ENCODE data around the gene LTBP3.

DNA sequence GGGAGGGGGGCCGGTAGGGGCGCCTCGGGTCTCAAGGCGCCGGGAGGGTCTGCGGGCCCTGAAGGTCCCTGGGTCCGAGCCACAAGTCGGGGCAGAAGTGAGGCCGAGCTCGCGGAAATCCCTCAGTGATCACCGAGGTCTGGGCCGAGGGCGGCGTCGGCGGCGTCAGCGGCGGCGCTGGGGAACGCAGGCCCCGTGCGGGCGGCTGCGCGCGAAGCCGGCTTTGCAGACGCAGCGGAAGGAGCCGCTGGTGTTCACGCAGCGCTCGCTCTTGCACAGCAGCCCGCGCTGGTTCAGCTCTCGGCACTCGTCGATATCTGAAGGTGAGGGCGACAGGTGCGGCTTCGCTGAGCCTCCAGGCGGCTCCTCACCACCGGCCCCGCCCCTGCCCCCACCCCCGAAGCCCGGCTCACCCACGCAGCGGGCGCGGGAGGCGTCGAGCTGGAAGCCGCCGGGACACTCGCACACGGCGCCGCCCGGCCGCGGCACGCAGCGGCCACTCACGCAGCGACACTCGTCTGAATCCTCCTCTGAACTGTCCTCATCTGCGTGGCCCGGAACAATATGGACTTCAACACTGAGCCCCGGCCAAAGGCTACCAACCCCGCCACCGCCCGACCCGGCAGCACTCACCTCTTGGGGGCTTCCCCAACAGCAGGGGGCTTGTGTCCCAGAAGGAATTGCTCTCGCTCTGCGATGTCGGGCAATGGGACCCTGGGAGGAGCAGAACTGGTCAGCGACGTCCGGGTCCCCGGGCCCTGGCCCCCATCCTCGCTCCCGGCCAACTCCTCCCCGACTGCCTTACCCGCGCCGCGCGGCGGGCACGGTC is 19.0 kb downstream of the LTBP3 start:
- TF ChIP-seq SUZ12 (IDR thresholded peaks at IDR 0.05) (no peak), BHLHE40 (IDR thresholded peaks at IDR 0.05; ENCODE audit: borderline replicate concordance) (no peak), TARDBP (IDR thresholded peaks at IDR 0.05) (no peak), SP1 (IDR thresholded peaks at IDR 0.05) (no peak), FOXK2 (IDR thresholded peaks at IDR 0.05) (no peak), ZNF384 (IDR thresholded peaks at IDR 0.05) (no peak), FOXA1 (IDR thresholded peaks at IDR 0.05) (no peak), NFRKB (IDR thresholded peaks at IDR 0.05) (no peak), CTBP1 (IDR thresholded peaks at IDR 0.05; ENCODE audit: borderline replicate concordance) (no peak)
- TF ChIP-seq, protein P1, sequence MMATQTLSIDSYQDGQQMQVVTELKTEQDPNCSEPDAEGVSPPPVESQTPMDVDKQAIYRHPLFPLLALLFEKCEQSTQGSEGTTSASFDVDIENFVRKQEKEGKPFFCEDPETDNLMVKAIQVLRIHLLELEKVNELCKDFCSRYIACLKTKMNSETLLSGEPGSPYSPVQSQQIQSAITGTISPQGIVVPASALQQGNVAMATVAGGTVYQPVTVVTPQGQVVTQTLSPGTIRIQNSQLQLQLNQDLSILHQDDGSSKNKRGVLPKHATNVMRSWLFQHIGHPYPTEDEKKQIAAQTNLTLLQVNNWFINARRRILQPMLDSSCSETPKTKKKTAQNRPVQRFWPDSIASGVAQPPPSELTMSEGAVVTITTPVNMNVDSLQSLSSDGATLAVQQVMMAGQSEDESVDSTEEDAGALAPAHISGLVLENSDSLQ (IDR thresholded peaks at IDR 0.05) = no peak

Measured in HEK293T (cell line).